ENCODE data around the gene GLT1D1.

GLT1D1 gene

DNA sequence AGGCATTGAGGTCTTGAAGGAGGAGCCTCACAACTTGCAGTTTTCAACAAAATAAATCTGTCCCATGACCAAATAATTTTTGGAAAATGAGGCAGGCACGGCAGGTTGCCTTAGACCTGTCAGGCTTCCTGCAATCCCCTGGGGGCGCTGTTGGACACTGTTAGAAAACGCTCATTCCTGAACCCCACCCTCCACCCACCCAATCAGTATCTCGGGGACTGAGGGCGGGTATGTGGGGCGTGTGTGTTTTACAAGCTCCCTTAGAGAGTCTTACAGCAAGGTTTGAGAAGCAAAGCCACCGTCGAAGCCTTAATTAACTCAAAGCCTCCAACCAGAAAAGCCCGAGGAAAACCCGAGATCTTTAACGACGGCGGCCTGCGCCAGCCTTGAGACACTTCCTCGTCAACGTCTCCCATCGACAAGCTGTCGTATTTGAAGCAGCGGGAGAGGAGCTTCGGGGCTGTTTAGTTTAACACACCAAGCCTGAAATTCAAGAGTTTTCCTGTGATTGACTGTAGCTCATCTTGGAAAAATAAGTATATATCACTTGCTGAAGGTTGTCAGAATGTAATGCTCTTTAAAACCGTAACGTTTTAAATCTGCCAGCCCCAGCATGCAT is 123.0 kb downstream of the GLT1D1 start:
- Mint-ChIP-seq H3K27ac (no peak overlapping the region), H3K36me3 (no peaks in the 10 kb centered on the region), H3K4me3 (no peak overlapping the region), H3K9me3 (no peaks in the 10 kb centered on the region), H3K27me3 (peaks cover 8% of the 10 kb centered on the region), H3K4me1 (no peaks in the 10 kb centered on the region)

DNA sequence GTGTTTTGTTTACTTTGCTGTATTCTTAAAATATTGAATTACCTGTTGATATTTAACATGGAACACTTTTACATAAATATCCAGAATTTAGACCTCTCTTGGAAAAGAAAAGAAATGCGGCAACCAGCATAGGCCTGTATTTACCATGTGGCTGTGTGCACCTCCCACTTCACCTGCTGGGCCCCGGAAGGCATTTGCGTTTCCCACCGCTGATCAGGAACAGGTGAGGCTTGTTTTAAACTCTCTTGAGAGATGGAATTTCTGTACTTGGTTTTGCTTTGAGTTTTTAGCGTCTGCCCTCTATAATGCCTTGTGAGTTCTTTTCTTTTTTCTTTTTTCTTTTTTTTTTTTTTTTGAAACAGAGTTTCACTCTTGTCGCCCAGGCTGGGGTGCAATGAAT is 124.2 kb downstream of the GLT1D1 start:
- Mint-ChIP-seq H3K27ac (no peak overlapping the region), H3K36me3 (no peaks in the 10 kb centered on the region), H3K4me1 (no peaks in the 10 kb centered on the region), H3K9me3 (no peaks in the 10 kb centered on the region), H3K27me3 (peaks cover 5% of the 10 kb centered on the region), H3K4me3 (no peak overlapping the region)

DNA sequence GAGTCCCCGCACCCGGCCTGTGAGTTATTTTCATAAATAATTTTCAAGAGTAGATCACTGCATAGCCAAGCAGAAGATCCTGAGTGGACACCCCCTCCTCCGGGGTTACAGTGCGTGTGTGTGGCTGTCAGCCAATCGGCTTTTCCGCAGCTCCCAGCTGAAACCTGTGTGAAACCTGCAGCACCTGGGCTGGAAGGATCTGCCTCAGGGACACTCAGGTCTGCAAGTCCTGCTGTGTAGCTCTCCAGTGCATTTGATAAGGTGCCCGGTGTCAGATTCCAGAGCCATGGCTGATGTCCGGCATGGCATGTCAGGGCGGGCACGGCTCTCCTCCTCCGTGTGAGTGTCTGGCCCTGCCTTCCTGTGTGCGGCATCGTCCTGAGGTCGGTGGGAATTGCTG is 124.8 kb downstream of the GLT1D1 start:
- Mint-ChIP-seq H3K9me3 (no peaks in the 10 kb centered on the region), H3K4me3 (no peak overlapping the region), H3K4me1 (no peaks in the 10 kb centered on the region), H3K27ac (no peak overlapping the region), H3K27me3 (peaks cover 5% of the 10 kb centered on the region), H3K36me3 (no peaks in the 10 kb centered on the region)

DNA sequence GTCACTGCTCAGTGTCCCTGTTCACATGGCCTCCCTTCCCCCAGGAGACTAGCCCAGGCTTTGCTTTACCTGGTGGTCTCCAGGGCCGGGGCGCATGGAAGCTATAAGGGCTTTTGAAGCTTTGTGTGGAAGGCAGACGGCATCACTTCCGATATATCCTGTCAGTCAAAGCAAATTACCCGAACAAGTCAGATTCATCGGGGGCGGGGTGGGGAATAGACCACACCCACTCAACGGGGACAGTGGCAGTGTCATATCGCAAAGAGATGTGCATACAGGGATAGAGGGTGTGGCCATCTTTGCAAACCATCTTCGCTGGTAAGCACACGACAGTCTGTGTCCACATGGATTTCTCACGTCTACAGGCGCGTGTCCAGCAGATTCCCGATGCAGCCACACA is 127.3 kb downstream of the GLT1D1 start:
- Mint-ChIP-seq H3K4me3 (no peak overlapping the region), H3K4me1 (no peaks in the 10 kb centered on the region), H3K9me3 (no peaks in the 10 kb centered on the region), H3K27me3 (peaks cover 4% of the 10 kb centered on the region), H3K36me3 (no peaks in the 10 kb centered on the region), H3K27ac (no peak overlapping the region)

DNA sequence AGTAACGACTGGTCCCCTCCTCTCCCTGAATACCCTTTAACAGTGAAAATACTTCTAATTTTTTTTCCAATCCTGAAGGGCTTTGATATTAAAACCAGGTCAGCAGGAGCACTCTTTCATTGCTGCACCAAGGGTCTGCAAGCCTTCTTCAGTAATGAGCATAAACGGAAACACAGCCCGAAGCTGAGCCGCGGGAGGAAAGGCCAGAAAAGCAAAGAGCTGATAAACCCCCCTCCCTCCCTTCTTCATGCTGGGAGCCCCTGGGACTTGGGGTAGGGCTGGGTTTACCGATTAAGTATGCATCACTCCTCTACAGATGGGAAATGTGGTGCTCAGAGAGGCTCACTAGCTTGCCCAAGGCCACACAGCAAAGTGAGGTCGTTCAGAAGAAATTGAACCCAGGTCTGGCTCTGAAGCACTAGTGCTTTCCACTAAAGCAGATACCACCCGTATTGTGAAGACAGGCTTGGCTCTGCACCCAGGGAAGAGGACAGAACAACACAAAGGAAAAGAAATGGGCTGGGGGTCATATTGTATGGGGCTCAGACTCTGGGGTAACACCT is 128.8 kb downstream of the GLT1D1 start:
- H3K4me3 Mint-ChIP-seq: no peak overlapping the region
- H3K4me1 Mint-ChIP-seq: no peaks in the 10 kb centered on the region
- H3K36me3 Mint-ChIP-seq: no peaks in the 10 kb centered on the region
- no peaks in the 10 kb centered on the region for H3K9me3 Mint-ChIP-seq
- no peak overlapping the region for H3K27ac Mint-ChIP-seq
- peaks cover 3% of the 10 kb centered on the region for H3K27me3 Mint-ChIP-seq

DNA sequence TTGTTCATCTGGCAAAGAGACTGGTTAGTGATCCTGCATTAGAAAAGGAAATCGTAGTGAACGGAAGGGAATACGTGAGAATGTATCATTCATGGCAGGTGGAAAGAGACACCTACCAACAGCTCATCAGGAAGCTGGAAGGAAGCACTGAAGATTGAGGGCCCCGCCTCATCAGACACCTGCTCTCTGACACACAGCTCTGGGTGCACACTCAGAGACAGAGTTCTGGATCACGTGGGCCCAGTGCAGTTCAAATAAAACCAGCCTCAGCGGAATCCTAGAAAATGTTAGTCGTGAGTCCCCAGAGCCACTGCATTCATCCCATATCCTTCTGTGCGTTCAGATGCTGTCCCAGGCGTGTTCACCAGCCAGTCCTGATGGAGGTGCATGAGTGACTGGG is 129.7 kb downstream of the GLT1D1 start:
- Mint-ChIP-seq H3K36me3 (no peaks in the 10 kb centered on the region), H3K9me3 (no peaks in the 10 kb centered on the region), H3K4me1 (no peaks in the 10 kb centered on the region), H3K4me3 (no peak overlapping the region), H3K27ac (no peak overlapping the region), H3K27me3 (no peaks in the 10 kb centered on the region)

- Mint-ChIP-seq H3K4me3 (no peak overlapping the region), H3K4me1 (no peaks in the 10 kb centered on the region), H3K36me3 (no peaks in the 10 kb centered on the region), H3K27me3 (no peaks in the 10 kb centered on the region), H3K9me3 (no peaks in the 10 kb centered on the region), H3K27ac (no peak overlapping the region)
These were observed 130.1 kb downstream of the GLT1D1 start for GRCh38 chr12:128983371-128983770.

GRCh38 chr12:128986957-128987356 is 133.7 kb downstream of the GLT1D1 start:
- no peaks in the 10 kb centered on the region for H3K9me3 Mint-ChIP-seq
- H3K4me1 Mint-ChIP-seq: no peaks in the 10 kb centered on the region
- no peaks in the 10 kb centered on the region for H3K36me3 Mint-ChIP-seq
- peaks cover 2% of the 10 kb centered on the region for H3K27me3 Mint-ChIP-seq
- no peak overlapping the region for H3K4me3 Mint-ChIP-seq
- H3K27ac Mint-ChIP-seq: no peak overlapping the region

- Mint-ChIP-seq H3K27ac (no peak overlapping the region), H3K4me3 (no peak overlapping the region), H3K9me3 (peaks cover 5% of the 10 kb centered on the region), H3K4me1 (no peaks in the 10 kb centered on the region), H3K36me3 (no peaks in the 10 kb centered on the region), H3K27me3 (peaks cover 2% of the 10 kb centered on the region)
These were observed 136.0 kb downstream of the GLT1D1 start for GRCh38 chr12:128989287-128989686.

DNA sequence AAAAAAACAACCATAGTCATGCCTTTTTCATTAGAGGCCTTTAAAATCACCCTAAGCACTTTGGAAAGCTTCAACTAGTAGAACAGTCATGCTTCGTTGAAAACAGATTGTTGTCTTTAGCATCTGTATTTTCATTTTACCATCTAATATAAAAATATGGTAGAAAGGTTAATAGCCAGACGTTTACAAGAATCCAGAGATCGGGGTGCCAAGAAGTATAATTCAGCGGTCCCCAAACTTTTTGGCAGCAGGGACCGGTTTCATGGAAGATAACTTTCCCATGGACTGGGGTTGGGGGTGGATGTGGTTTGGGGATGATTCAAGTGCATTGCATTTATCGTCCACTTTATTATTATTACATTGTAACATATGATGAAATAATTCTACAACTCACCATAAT is 138.4 kb downstream of the GLT1D1 start:
- peaks cover 10% of the 10 kb centered on the region for H3K9me3 Mint-ChIP-seq
- no peak overlapping the region for H3K27ac Mint-ChIP-seq
- H3K4me3 Mint-ChIP-seq: no peak overlapping the region
- H3K4me1 Mint-ChIP-seq: no peaks in the 10 kb centered on the region
- H3K27me3 Mint-ChIP-seq: peaks cover 2% of the 10 kb centered on the region
- no peaks in the 10 kb centered on the region for H3K36me3 Mint-ChIP-seq

- H3K4me3 Mint-ChIP-seq: no peak overlapping the region
- H3K9me3 Mint-ChIP-seq: peaks cover 14% of the 10 kb centered on the region
- peaks cover 2% of the 10 kb centered on the region for H3K27me3 Mint-ChIP-seq
- no peaks in the 10 kb centered on the region for H3K36me3 Mint-ChIP-seq
- no peaks in the 10 kb centered on the region for H3K4me1 Mint-ChIP-seq
- no peak overlapping the region for H3K27ac Mint-ChIP-seq
These were observed 138.8 kb downstream of the GLT1D1 start for GRCh38 chr12:128992116-128992515.

DNA sequence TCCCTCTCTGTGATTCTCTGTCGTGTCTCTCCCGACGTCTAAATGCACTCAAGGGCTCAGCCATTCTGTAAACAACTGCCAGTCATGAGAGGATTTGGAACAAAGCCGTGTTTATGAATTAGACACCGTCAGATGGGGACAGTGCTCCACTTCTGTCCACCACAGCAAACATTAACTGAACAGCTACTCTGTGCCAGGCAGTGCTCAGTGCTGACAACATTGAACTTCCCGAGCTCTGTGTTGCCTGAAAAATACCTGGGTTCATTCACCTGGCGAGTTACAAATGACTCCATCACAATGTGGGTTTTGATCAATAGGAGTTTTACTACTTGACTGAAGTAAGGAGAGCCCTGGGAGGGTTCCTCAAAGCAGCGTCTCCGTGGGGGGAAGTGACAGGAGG is 139.3 kb downstream of the GLT1D1 start:
- H3K27ac Mint-ChIP-seq: no peak overlapping the region
- no peak overlapping the region for H3K4me3 Mint-ChIP-seq
- H3K27me3 Mint-ChIP-seq: peaks cover 2% of the 10 kb centered on the region
- H3K9me3 Mint-ChIP-seq: peaks cover 14% of the 10 kb centered on the region
- H3K36me3 Mint-ChIP-seq: no peaks in the 10 kb centered on the region
- no peaks in the 10 kb centered on the region for H3K4me1 Mint-ChIP-seq

DNA sequence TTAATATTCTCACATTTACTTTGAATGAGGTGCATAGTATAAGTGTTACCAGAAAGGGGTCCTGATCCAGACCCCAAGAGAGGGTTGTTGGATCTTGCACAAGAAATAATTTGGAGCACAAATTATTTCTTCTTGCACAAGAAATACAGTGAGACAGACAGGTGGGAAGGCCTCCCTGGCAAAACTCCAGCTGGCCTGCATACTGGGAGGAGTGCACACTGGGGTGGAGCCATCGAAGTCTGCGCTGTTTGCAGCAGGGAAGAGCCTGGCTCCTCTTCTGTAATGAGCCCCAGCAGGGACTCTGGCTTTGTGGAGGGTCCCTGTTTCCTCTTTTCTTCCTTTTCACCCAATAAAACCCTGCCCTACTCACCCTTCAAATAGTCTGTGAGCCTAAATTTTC is 141.6 kb downstream of the GLT1D1 start:
- Mint-ChIP-seq H3K4me1 (no peaks in the 10 kb centered on the region), H3K27ac (no peak overlapping the region), H3K27me3 (no peaks in the 10 kb centered on the region), H3K36me3 (no peaks in the 10 kb centered on the region), H3K4me3 (no peak overlapping the region), H3K9me3 (peaks cover 14% of the 10 kb centered on the region)

GRCh38 chr12:128995619-128996018 is 142.3 kb downstream of the GLT1D1 start:
- H3K27ac Mint-ChIP-seq: no peak overlapping the region
- H3K4me3 Mint-ChIP-seq: no peak overlapping the region
- no peaks in the 10 kb centered on the region for H3K4me1 Mint-ChIP-seq
- H3K27me3 Mint-ChIP-seq: no peaks in the 10 kb centered on the region
- no peaks in the 10 kb centered on the region for H3K36me3 Mint-ChIP-seq
- peaks cover 14% of the 10 kb centered on the region for H3K9me3 Mint-ChIP-seq

DNA sequence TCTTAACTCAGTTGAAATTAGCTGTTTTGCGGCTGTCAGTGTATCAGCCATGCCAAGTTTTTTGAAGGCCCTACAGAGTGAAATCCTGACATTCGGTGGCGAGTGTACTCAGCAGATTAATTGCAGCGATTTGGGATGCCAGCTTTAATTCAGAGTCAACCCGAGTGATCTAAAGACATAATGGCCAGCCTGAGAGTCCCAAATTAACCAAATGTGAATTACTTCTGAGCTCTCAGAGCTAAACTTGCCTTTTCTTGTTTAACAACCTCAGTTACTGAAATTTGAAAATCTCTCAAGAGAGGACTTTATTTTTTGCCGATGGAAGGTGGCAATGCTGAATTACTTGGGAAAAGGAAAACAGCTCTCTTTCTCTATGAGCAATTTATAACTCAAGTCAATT is 148.5 kb downstream of the GLT1D1 start:
- peaks cover 2% of the 10 kb centered on the region for H3K36me3 Mint-ChIP-seq
- H3K4me1 Mint-ChIP-seq: no peaks in the 10 kb centered on the region
- H3K9me3 Mint-ChIP-seq: peaks cover 3% of the 10 kb centered on the region
- no peak overlapping the region for H3K4me3 Mint-ChIP-seq
- no peaks in the 10 kb centered on the region for H3K27me3 Mint-ChIP-seq
- no peak overlapping the region for H3K27ac Mint-ChIP-seq

DNA sequence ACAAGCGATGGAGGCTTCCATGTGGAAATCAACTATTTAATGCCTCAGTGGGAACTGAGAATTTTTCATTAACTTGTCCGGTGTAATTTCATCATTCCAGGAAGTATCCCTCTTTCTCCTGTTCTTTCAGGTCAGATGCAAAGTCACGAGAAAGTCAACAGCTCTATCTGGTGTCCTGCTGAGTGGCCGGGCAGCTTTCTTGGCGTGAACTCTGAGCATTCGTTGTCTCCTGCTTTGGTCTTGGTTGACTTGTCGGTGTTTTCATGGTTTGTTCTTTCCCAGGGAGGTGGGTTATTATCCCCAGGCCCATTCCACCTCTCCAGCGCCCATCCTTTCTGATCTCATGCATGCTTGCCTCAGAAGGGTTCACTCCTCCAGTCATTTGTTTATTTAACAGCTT is 149.1 kb downstream of the GLT1D1 start:
- Mint-ChIP-seq H3K36me3 (peaks cover 2% of the 10 kb centered on the region), H3K9me3 (no peaks in the 10 kb centered on the region), H3K27ac (no peak overlapping the region), H3K27me3 (no peaks in the 10 kb centered on the region), H3K4me1 (no peaks in the 10 kb centered on the region), H3K4me3 (no peak overlapping the region)

DNA sequence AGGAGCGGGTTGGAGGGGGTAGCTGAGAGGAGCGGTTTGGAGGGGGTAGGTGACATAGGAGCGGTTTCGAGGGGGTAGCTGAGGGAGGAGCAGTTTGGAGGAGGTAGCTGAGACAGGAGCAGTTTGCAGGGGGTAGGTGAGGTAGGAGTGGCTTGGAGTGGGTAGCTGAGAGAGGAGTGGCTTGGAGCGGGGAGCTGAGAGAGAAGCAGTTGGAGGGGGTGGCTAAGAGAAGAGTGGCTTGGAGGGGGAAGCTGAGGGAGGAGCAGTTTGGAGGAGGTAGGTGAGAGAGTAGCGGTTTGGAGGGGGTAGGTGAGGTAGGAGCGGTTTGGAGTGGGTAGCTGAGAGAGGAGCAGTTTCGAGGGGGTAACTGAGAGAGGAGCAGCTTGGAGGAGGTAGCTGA is 152.1 kb downstream of the GLT1D1 start:
- Mint-ChIP-seq H3K27me3 (no peaks in the 10 kb centered on the region), H3K4me1 (no peaks in the 10 kb centered on the region), H3K36me3 (peaks cover 2% of the 10 kb centered on the region), H3K27ac (no peak overlapping the region), H3K4me3 (no peak overlapping the region), H3K9me3 (peaks cover 7% of the 10 kb centered on the region)
